Measurements from ENCODE around the gene SPAG16.

SPAG16 gene

GRCh38 chr2:214412679-214413078, 1128.4 kb downstream of the SPAG16 start:
- no CpG with 5 or more reads among the region's 1 CpG for WGBS

GRCh38 chr2:214436470-214436869, 1152.2 kb downstream of the SPAG16 start:
- H3K36me3 ChIP-seq (ENCODE audit: insufficient read depth, low read length) = no peaks in the 10 kb centered on the region
- H3K27me3 ChIP-seq (ENCODE audit: insufficient read depth, low read length) = no peaks in the 10 kb centered on the region
- 91% methylated on average over 4 of the region's 4 CpGs for WGBS
- no peaks in the 10 kb centered on the region for H3K4me1 ChIP-seq (ENCODE audit: insufficient read depth, low read length)
- H3K9ac ChIP-seq (ENCODE audit: low read depth, low read length) = no peak overlapping the region
- no peak overlapping the region for H3K27ac ChIP-seq (ENCODE audit: low read depth, low read length)
- H3K4me3 ChIP-seq (ENCODE audit: low read length) = no peak overlapping the region
- H3K9me3 ChIP-seq (ENCODE audit: insufficient read depth, low read depth, low read length) = no peaks in the 10 kb centered on the region

More at GRCh38 chr2:214412679-214413078, 1128.4 kb downstream of the SPAG16 start:
- H3K27me3 ChIP-seq (ENCODE audit: insufficient read depth, low read length) = peaks cover 7% of the 10 kb centered on the region; the same call in 1 of the 2 replicates
- H3K36me3 ChIP-seq (ENCODE audit: insufficient read depth, low read length) = no peaks in the 10 kb centered on the region
- H3K9ac ChIP-seq (ENCODE audit: low read depth, low read length) = no peak overlapping the region
- H3K4me3 ChIP-seq (ENCODE audit: low read length) = no peak overlapping the region
- no peak overlapping the region for H3K27ac ChIP-seq (ENCODE audit: low read depth, low read length)
- peaks cover 4% of the 10 kb centered on the region; the same call in 1 of the 2 replicates for H3K4me1 ChIP-seq (ENCODE audit: insufficient read depth, low read length)
- no peaks in the 10 kb centered on the region for H3K9me3 ChIP-seq (ENCODE audit: insufficient read depth, low read depth, low read length)

- 89% methylated on average over 4 of the region's 4 CpGs for WGBS
Measured at GRCh38 chr2:214450118-214450894, 1166.0 kb downstream of the SPAG16 start.

DNA sequence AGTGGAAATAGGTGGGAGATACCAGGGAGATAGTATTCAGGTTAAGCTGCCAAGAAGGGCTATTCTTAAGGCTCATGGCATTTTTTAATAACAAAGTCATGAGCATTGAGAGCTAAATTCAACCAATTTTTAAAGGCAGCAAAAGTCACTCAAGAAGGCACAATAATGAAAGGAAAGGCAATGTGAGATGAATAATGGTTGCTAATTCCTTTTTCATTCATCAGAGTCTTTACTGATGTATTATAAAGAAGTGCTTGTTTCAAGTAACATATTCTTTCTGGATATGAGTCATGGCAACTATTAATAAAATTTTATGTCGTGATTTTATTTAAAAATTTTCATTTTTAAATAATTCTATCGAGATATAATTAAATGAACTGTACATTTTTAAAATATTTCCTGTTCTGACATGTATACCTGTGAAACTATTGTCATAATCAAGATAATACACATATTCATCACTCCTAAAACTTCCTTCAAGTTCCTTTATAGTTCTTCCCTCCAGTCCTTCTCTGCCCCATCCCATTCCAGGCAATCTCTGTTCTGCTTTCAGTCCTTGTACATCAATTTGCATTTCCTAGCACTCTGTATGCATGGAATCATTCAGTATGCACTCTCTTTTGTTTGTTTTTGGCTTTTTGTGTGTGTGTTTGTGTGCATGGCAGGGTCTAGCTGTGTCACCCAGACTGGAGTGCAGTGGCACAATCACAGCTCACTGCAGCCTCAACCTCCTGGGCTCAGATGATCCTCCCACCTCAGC, 1167.4 kb downstream of the SPAG16 start:
- no CpG with 5 or more reads among the region's 2 CpGs for WGBS
- no peak overlapping the region for H3K9ac ChIP-seq (ENCODE audit: low read depth, low read length)

More at GRCh38 chr2:214450118-214450894, 1166.0 kb downstream of the SPAG16 start:
- H3K9ac ChIP-seq (ENCODE audit: low read depth, low read length) = no peak overlapping the region
- no peaks in the 10 kb centered on the region for H3K27me3 ChIP-seq (ENCODE audit: insufficient read depth, low read length)
- no peaks in the 10 kb centered on the region for H3K36me3 ChIP-seq (ENCODE audit: insufficient read depth, low read length)
- peaks cover 3% of the 10 kb centered on the region; the same call in 1 of the 2 replicates for H3K4me1 ChIP-seq (ENCODE audit: insufficient read depth, low read length)
- H3K27ac ChIP-seq (ENCODE audit: low read depth, low read length) = no peak overlapping the region
- no peak overlapping the region for H3K4me3 ChIP-seq (ENCODE audit: low read length)
- H3K9me3 ChIP-seq (ENCODE audit: insufficient read depth, low read depth, low read length) = no peaks in the 10 kb centered on the region

More for the DNA sequence above, 1167.4 kb downstream of the SPAG16 start:
- Histone ChIP-seq H3K36me3 (ENCODE audit: insufficient read depth, low read length) (no peaks in the 10 kb centered on the region), H3K4me3 (ENCODE audit: low read length) (no peak overlapping the region), H3K4me1 (ENCODE audit: insufficient read depth, low read length) (peaks cover 3% of the 10 kb centered on the region; the same call in 1 of the 2 replicates), H3K27ac (ENCODE audit: low read depth, low read length) (no peak overlapping the region), H3K9me3 (ENCODE audit: insufficient read depth, low read depth, low read length) (no peaks in the 10 kb centered on the region), H3K27me3 (ENCODE audit: insufficient read depth, low read length) (no peaks in the 10 kb centered on the region)
